ENCODE measurements around the gene TIGD3.

TIGD3 gene

GRCh38 chr11:65388731-65389130 lies 34.2 kb downstream of the TIGD3 start:
- H3K4me2 ChIP-seq (ENCODE audit: low read length): peak overlapping the region; percentile 34
- no peak overlapping the region for H2BK120ac ChIP-seq (ENCODE audit: insufficient read depth, low read length, poor library complexity)
- peaks cover 26% of the 10 kb centered on the region for H3K79me1 ChIP-seq (ENCODE audit: low read length)
- no peak overlapping the region for H3K4ac ChIP-seq (ENCODE audit: low read depth, low read length)
- H2AK5ac ChIP-seq (ENCODE audit: low read length): no peak overlapping the region
- no peaks in the 10 kb centered on the region for H3K27me3 ChIP-seq (ENCODE audit: insufficient read depth, low read length)
- H3K4me3 ChIP-seq (ENCODE audit: low read depth, low read length): no peak overlapping the region
- no peak overlapping the region for H3K9ac ChIP-seq (ENCODE audit: low read length)
- peaks cover 8% of the 10 kb centered on the region for H3K79me2 ChIP-seq (ENCODE audit: control insufficient read depth, insufficient read depth, low read length, poor library complexity)
- no peak overlapping the region for H3K27ac ChIP-seq (ENCODE audit: low read depth, low read length)
- no peak overlapping the region for H4K12ac ChIP-seq (ENCODE audit: low read depth, low read length)
- H3K4me1 ChIP-seq (ENCODE audit: control insufficient read depth in 1 of 2, insufficient read depth in 2 of 2, low read length in 2 of 2): peaks cover 48 to 55% of the 10 kb centered on the region in 2 experiments
- H3K18ac ChIP-seq (ENCODE audit: low read length): no peak overlapping the region
- no peak overlapping the region for H3K23ac ChIP-seq (ENCODE audit: low read length)
- no CpG with 5 or more reads among the region's 4 CpGs for WGBS (ENCODE audit: extremely low coverage, insufficient coverage, insufficient read length)
- peaks cover 26 to 27% of the 10 kb centered on the region in 2 experiments for H3K36me3 ChIP-seq (ENCODE audit: control insufficient read depth in 1 of 2, insufficient read depth in 2 of 2, low read length in 2 of 2)
- H3K9me3 ChIP-seq (ENCODE audit: insufficient read depth, low read depth, low read length): no peaks in the 10 kb centered on the region
- H2BK12ac ChIP-seq (ENCODE audit: low read length): no peak overlapping the region
- no peak overlapping the region for H4K91ac ChIP-seq (ENCODE audit: low read depth, low read length)
- H2BK5ac ChIP-seq (ENCODE audit: low read depth, low read length, poor library complexity): no peak overlapping the region
- H4K8ac ChIP-seq (ENCODE audit: low read depth, low read length): no peak overlapping the region
- H2AFZ ChIP-seq (ENCODE audit: insufficient read depth, low read length, poor library complexity): no peak overlapping the region
- H3K14ac ChIP-seq (ENCODE audit: low read length): no peak overlapping the region
- DNase-seq: no peak

- DNase-seq: no peak
- peaks cover 33 to 34% of the 10 kb centered on the region in 2 experiments for H3K36me3 ChIP-seq (ENCODE audit: control insufficient read depth in 1 of 2, insufficient read depth in 2 of 2, low read length in 2 of 2)
- no peaks in the 10 kb centered on the region for H3K27me3 ChIP-seq (ENCODE audit: insufficient read depth, low read length)
- H2AK5ac ChIP-seq (ENCODE audit: low read length): no peak overlapping the region
- no peak overlapping the region for H3K27ac ChIP-seq (ENCODE audit: low read depth, low read length)
- no peak overlapping the region for H4K12ac ChIP-seq (ENCODE audit: low read depth, low read length)
- H3K79me1 ChIP-seq (ENCODE audit: low read length): peaks cover 22% of the 10 kb centered on the region
- no peak overlapping the region for H2AFZ ChIP-seq (ENCODE audit: insufficient read depth, low read length, poor library complexity)
- no peak overlapping the region for H2BK12ac ChIP-seq (ENCODE audit: low read length)
- no peak overlapping the region for H3K9ac ChIP-seq (ENCODE audit: low read length)
- no peak overlapping the region for H4K91ac ChIP-seq (ENCODE audit: low read depth, low read length)
- H3K23ac ChIP-seq (ENCODE audit: low read length): no peak overlapping the region
- H3K79me2 ChIP-seq (ENCODE audit: control insufficient read depth, insufficient read depth, low read length, poor library complexity): peaks cover 8% of the 10 kb centered on the region
- H3K4me1 ChIP-seq (ENCODE audit: control insufficient read depth in 1 of 2, insufficient read depth in 2 of 2, low read length in 2 of 2): peaks cover 42 to 50% of the 10 kb centered on the region in 2 experiments
- WGBS (ENCODE audit: extremely low coverage, insufficient coverage, insufficient read length): no CpG with 5 or more reads among the region's 20 CpGs
- no peaks in the 10 kb centered on the region for H3K9me3 ChIP-seq (ENCODE audit: insufficient read depth, low read depth, low read length)
- peak overlapping the region; percentile 15 for H3K18ac ChIP-seq (ENCODE audit: low read length)
- H3K14ac ChIP-seq (ENCODE audit: low read length): no peak overlapping the region
- H2BK120ac ChIP-seq (ENCODE audit: insufficient read depth, low read length, poor library complexity): no peak overlapping the region
- no peak overlapping the region for H4K8ac ChIP-seq (ENCODE audit: low read depth, low read length)
- no peak overlapping the region for H3K4me3 ChIP-seq (ENCODE audit: low read depth, low read length)
- H3K4ac ChIP-seq (ENCODE audit: low read depth, low read length): no peak overlapping the region
- H2BK5ac ChIP-seq (ENCODE audit: low read depth, low read length, poor library complexity): no peak overlapping the region
- no peak overlapping the region for H3K4me2 ChIP-seq (ENCODE audit: low read length)
Measured at GRCh38 chr11:65389294-65389980, 34.9 kb downstream of the TIGD3 start.

GRCh38 chr11:65390099-65390941 lies 35.8 kb downstream of the TIGD3 start:
- Histone ChIP-seq H3K4ac (ENCODE audit: low read depth, low read length) (peak overlapping the region; percentile 11), H3K27ac (ENCODE audit: low read depth, low read length) (peak overlapping the region; percentile 11), H3K4me2 (ENCODE audit: low read length) (no peak overlapping the region), H3K27me3 (ENCODE audit: insufficient read depth, low read length) (no peaks in the 10 kb centered on the region), H2BK5ac (ENCODE audit: low read depth, low read length, poor library complexity) (peak overlapping the region; percentile 52), H3K23ac (ENCODE audit: low read length) (no peak overlapping the region), H2AK5ac (ENCODE audit: low read length) (peak overlapping the region; percentile 44), H4K12ac (ENCODE audit: low read depth, low read length) (no peak overlapping the region), H3K4me3 (ENCODE audit: low read depth, low read length) (no peak overlapping the region), H2BK12ac (ENCODE audit: low read length) (peak overlapping the region; percentile 17), H3K4me1 (ENCODE audit: control insufficient read depth in 1 of 2, insufficient read depth in 2 of 2, low read length in 2 of 2) (peaks cover 33 to 41% of the 10 kb centered on the region in 2 experiments), H3K79me2 (ENCODE audit: control insufficient read depth, insufficient read depth, low read length, poor library complexity) (peaks cover 8% of the 10 kb centered on the region), H3K18ac (ENCODE audit: low read length) (peak overlapping the region; percentile 43), H3K14ac (ENCODE audit: low read length) (no peak overlapping the region), H3K9ac (ENCODE audit: low read length) (no peak overlapping the region), H3K79me1 (ENCODE audit: low read length) (peaks cover 14% of the 10 kb centered on the region), H2AFZ (ENCODE audit: insufficient read depth, low read length, poor library complexity) (no peak overlapping the region), H2BK120ac (ENCODE audit: insufficient read depth, low read length, poor library complexity) (no peak overlapping the region), H4K8ac (ENCODE audit: low read depth, low read length) (no peak overlapping the region), H3K36me3 (ENCODE audit: control insufficient read depth in 1 of 2, insufficient read depth in 2 of 2, low read length in 2 of 2) (peaks cover 38 to 40% of the 10 kb centered on the region in 2 experiments), H3K9me3 (ENCODE audit: insufficient read depth, low read depth, low read length) (no peaks in the 10 kb centered on the region), H4K91ac (ENCODE audit: low read depth, low read length) (peak overlapping the region; percentile 15)
- no peak for DNase-seq
- WGBS (ENCODE audit: extremely low coverage, insufficient coverage, insufficient read length): no CpG with 5 or more reads among the region's 21 CpGs

GRCh38 chr11:65390996-65391395 lies 36.4 kb downstream of the TIGD3 start:
- Histone ChIP-seq H4K91ac (ENCODE audit: low read depth, low read length) (peak overlapping the region; percentile 15), H2AK5ac (ENCODE audit: low read length) (no peak overlapping the region)
- no CpG with 5 or more reads among the region's 9 CpGs for WGBS (ENCODE audit: extremely low coverage, insufficient coverage, insufficient read length)

More at GRCh38 chr11:65390996-65391395, 36.4 kb downstream of the TIGD3 start:
- Histone ChIP-seq H3K4ac (ENCODE audit: low read depth, low read length) (peak overlapping the region; percentile 11), H3K27me3 (ENCODE audit: insufficient read depth, low read length) (no peaks in the 10 kb centered on the region), H3K14ac (ENCODE audit: low read length) (no peak overlapping the region), H3K79me2 (ENCODE audit: control insufficient read depth, insufficient read depth, low read length, poor library complexity) (peaks cover 8% of the 10 kb centered on the region), H2BK5ac (ENCODE audit: low read depth, low read length, poor library complexity) (no peak overlapping the region), H3K79me1 (ENCODE audit: low read length) (peaks cover 13% of the 10 kb centered on the region), H4K8ac (ENCODE audit: low read depth, low read length) (no peak overlapping the region), H3K4me1 (ENCODE audit: control insufficient read depth in 1 of 2, insufficient read depth in 2 of 2, low read length in 2 of 2) (peaks cover 32 to 38% of the 10 kb centered on the region in 2 experiments), H4K12ac (ENCODE audit: low read depth, low read length) (no peak overlapping the region), H3K4me2 (ENCODE audit: low read length) (no peak overlapping the region), H3K4me3 (ENCODE audit: low read depth, low read length) (no peak overlapping the region), H3K36me3 (ENCODE audit: control insufficient read depth in 1 of 2, insufficient read depth in 2 of 2, low read length in 2 of 2) (peaks cover 45 to 47% of the 10 kb centered on the region in 2 experiments), H3K18ac (ENCODE audit: low read length) (peak overlapping the region; percentile 43), H2BK120ac (ENCODE audit: insufficient read depth, low read length, poor library complexity) (no peak overlapping the region), H3K9ac (ENCODE audit: low read length) (no peak overlapping the region), H3K9me3 (ENCODE audit: insufficient read depth, low read depth, low read length) (no peaks in the 10 kb centered on the region), H3K27ac (ENCODE audit: low read depth, low read length) (peak overlapping the region; percentile 11), H3K23ac (ENCODE audit: low read length) (no peak overlapping the region), H2BK12ac (ENCODE audit: low read length) (no peak overlapping the region), H2AFZ (ENCODE audit: insufficient read depth, low read length, poor library complexity) (no peak overlapping the region)
- DNase-seq: no peak

All from trophoblast cell (in vitro differentiated cells and primary cell).